HL-60/S4 treated with phorbol 12-myristate 13-acetate at 8.2 ng/mL for 4 days and 3 days (cell line): ENCODE data around the gene FFAR3.
"Not testable (repeated sequence)": the region's sequence is repeated elsewhere in the genome, so short reads cannot be mapped to it uniquely, and the experiment has no call there.

Source experiments
- in situ Hi-C: fragments of 300-500 bp; cut with MboI; formaldehyde crosslinking; loops from 2 replicates; pipeline ENCODE4 v1.15.0; 2022; ENCODE audit warnings: low sequenced_read_pairs

Gene FFAR3

GRCh38 chr19:35373492-35373891 is 15.2 kb downstream of the FFAR3 start:
- in situ Hi-C loops, result no loop called here

GRCh38 chr19:35374031-35374430 is 15.8 kb downstream of the FFAR3 start:
- in situ Hi-C loops, result not testable (repeated sequence)

GRCh38 chr19:35375505-35376307 is 17.4 kb downstream of the FFAR3 start:
- in situ Hi-C loops, result no loop called here

- in situ Hi-C loops, result no loop called here
Observed at GRCh38 chr19:35377656-35378055, 19.4 kb downstream of the FFAR3 start.

GRCh38 chr19:35378356-35378755 is 20.1 kb downstream of the FFAR3 start:
- in situ Hi-C loops, result no loop called here

- in situ Hi-C loops, result not testable (repeated sequence)
Observed at GRCh38 chr19:35379545-35379944, 21.3 kb downstream of the FFAR3 start.

- in situ Hi-C loops, result no loop called here
Observed at GRCh38 chr19:35379992-35380391, 21.7 kb downstream of the FFAR3 start.

- in situ Hi-C loops, result no loop called here
Observed at GRCh38 chr19:35380450-35381124, 22.3 kb downstream of the FFAR3 start.

GRCh38 chr19:35381318-35381717 is 23.1 kb downstream of the FFAR3 start:
- in situ Hi-C loops, result no loop called here

- in situ Hi-C loops, result no loop called here
Observed at GRCh38 chr19:35381926-35382325, 23.7 kb downstream of the FFAR3 start.

GRCh38 chr19:35383536-35383935 is 25.3 kb downstream of the FFAR3 start:
- in situ Hi-C loops, result no loop called here

GRCh38 chr19:35388277-35389054 is 30.2 kb downstream of the FFAR3 start:
- in situ Hi-C loops, result no loop called here

- in situ Hi-C loops, result no loop called here
Observed at GRCh38 chr19:35389192-35389861, 31.1 kb downstream of the FFAR3 start.

- in situ Hi-C loops, result no loop called here
Observed at GRCh38 chr19:35392742-35393715, 34.8 kb downstream of the FFAR3 start.

GRCh38 chr19:35395382-35396199 is 37.3 kb downstream of the FFAR3 start:
- in situ Hi-C loops, result no loop called here

- in situ Hi-C loops, result no loop called here
Observed at GRCh38 chr19:35396240-35396885, 38.1 kb downstream of the FFAR3 start.

- in situ Hi-C loops, result no loop called here
Observed at GRCh38 chr19:35397064-35397463, 38.8 kb downstream of the FFAR3 start.

GRCh38 chr19:35398570-35398969 is 40.3 kb downstream of the FFAR3 start:
- in situ Hi-C loops, result no loop called here

- in situ Hi-C loops, result no loop called here
Observed at GRCh38 chr19:35399231-35399630, 41.0 kb downstream of the FFAR3 start.
